GM12878 (cell line): Measurements from ENCODE around the gene GLB1L3. TPM values are rescaled to one million over a fixed set of nuclear protein-coding genes. Genes with fewer than 3 reads are reported as not detected.
A peak's percentile ranks its signal among the peaks of the same experiment; 100 is the strongest.

Experiments used
- ATAC-seq: fragments of 200-7000 bp; cut with Tn5 transposase; 3 replicates; pipeline ENCODE4 v1.9.1; 2020; ENCODE audit warnings: mild to moderate bottlenecking, moderate library complexity
- BruUV-seq: library from RNA; stranded (reverse); fragments of 400-500 nt; replicated peaks from 2 replicates; lab custom pipeline; 2021; lab: Mats Ljungman, UMichigan
- CTCF ChIA-PET: fragments of 300-600 bp; sonication (Branson Sonifier 250); formaldehyde crosslinking; extraction: SDS; loops from one replicate; lab custom pipeline; 2021; ENCODE audit warnings: inconsistent platforms; lab: Yijun Ruan, JAX
- POLR2A ChIA-PET: fragments of 350-600 bp; formaldehyde crosslinking; extraction: SDS; loops from one replicate; lab custom pipeline; 2021; ENCODE audit warnings: inconsistent platforms; lab: Charles Lee
- RAD21 ChIA-PET: fragments of 300-600 bp; sonication (Branson Sonifier 250); formaldehyde crosslinking; loops from one replicate; lab custom pipeline; 2023; ENCODE audit warnings: antibody characterized with exemption; ENCODE audit not compliant: unreplicated experiment; lab: Charles Lee
- SMC1A ChIA-PET: fragments of 300-600 bp; sonication (Branson Sonifier 250); formaldehyde crosslinking; loops from one replicate; lab custom pipeline; 2023; ENCODE audit not compliant: unreplicated experiment, uncharacterized antibody; lab: Charles Lee
- DNase-seq: peaks from one replicate; pipeline ENCODE4 v3.0.0-alpha.2; 2011; ENCODE audit warnings: low read depth, low spot score
- FAIRE-seq: peaks from 3 replicates; lab custom pipeline; 2011; peaks lifted over from hg19 to GRCh38; lab: Jason Lieb, UNC
- H2AFZ ChIP-seq: 2 replicates; pipeline ENCODE4 v1.6.0; 2011; ENCODE audit warnings: low read depth, low read length, control low read depth; ENCODE audit not compliant: control insufficient read depth
- H3K27ac ChIP-seq: 2 replicates; pipeline ENCODE4 v1.5.1; 2011; ENCODE audit warnings: control low read depth; ENCODE audit not compliant: control insufficient read depth, insufficient read depth
- H3K27me3 ChIP-seq, 2 experiments: replicated peaks in 1 of 2; 2 replicates each; pipeline versions ENCODE4 v1.6.0 to v1.6.1; 2011; ENCODE audit warnings: low read length in 1 of 2; ENCODE audit not compliant: control insufficient read depth in 2 of 2, insufficient read depth in 2 of 2
- H3K36me3 ChIP-seq, 2 experiments: 2 replicates each; pipeline ENCODE4 v1.5.1; 2011; ENCODE audit warnings: low read length in 1 of 2; ENCODE audit not compliant: control insufficient read depth in 2 of 2, insufficient read depth in 2 of 2
- H3K4me1 ChIP-seq: 2 replicates; pipeline ENCODE4 v1.6.1; 2011; ENCODE audit warnings: mild to moderate bottlenecking, low read length, moderate library complexity, mixed read lengths; ENCODE audit not compliant: control insufficient read depth, insufficient read depth
- H3K4me2 ChIP-seq: 2 replicates; pipeline ENCODE4 v1.6.0; 2011; ENCODE audit warnings: control low read depth; ENCODE audit not compliant: control insufficient read depth, insufficient read depth
- H3K4me3 ChIP-seq: fragments of 200-600 bp; sonication (generic); 2 replicates; pipeline ENCODE4 v1.5.1; 2016
- H3K79me2 ChIP-seq: 2 replicates; pipeline ENCODE4 v1.6.0; 2011; ENCODE audit warnings: low read length; ENCODE audit not compliant: control insufficient read depth, insufficient read depth
- H3K9ac ChIP-seq: 2 replicates; pipeline ENCODE4 v1.8.0; 2011; ENCODE audit warnings: low read length, control low read depth, mixed read lengths; ENCODE audit not compliant: control insufficient read depth, insufficient read depth
- H3K9me3 ChIP-seq: replicated peaks from 3 replicates; pipeline ENCODE4 v1.5.1; 2011; ENCODE audit warnings: mild to moderate bottlenecking, low read length; ENCODE audit not compliant: control insufficient read depth, insufficient read depth
- H4K20me1 ChIP-seq: 2 replicates; pipeline ENCODE4 v1.6.0; 2011; ENCODE audit not compliant: control insufficient read depth, insufficient read depth
- ETV6 ChIP-seq, 2 experiments: fragments of 450-650 bp in 1 of 2; IDR thresholded peaks in 1 of 2; conservative IDR thresholded peaks in 1 of 2; 2 replicates each; pipeline ENCODE4 v1.6.1; 2014; ENCODE audit warnings: antibody characterized with exemption in 1 of 2, borderline replicate concordance in 1 of 2, low read depth in 1 of 2, mild to moderate bottlenecking in 1 of 2, moderate library complexity in 1 of 2
- FOS ChIP-seq: IDR thresholded peaks from 3 replicates; pipeline ENCODE4 v1.6.1; 2011; ENCODE audit warnings: borderline replicate concordance; ENCODE audit not compliant: insufficient read length; ENCODE audit errors: extremely low read depth
- HCFC1 ChIP-seq: fragments of 150-350 bp; IDR thresholded peaks from 2 replicates; pipeline ENCODE4 v1.6.1; 2014; ENCODE audit warnings: low read length
- HDGF ChIP-seq: fragments of 450-650 bp; IDR thresholded peaks from 2 replicates; pipeline ENCODE4 v1.6.1; 2016; ENCODE audit warnings: antibody characterized with exemption
- NBN ChIP-seq: fragments of 450-650 bp; IDR thresholded peaks from 2 replicates; pipeline ENCODE4 v1.6.1; 2016
- POLR2AphosphoS5 ChIP-seq: IDR thresholded peaks from 2 replicates; pipeline ENCODE4 v1.6.1; 2011; ENCODE audit warnings: mild to moderate bottlenecking, low read length, inconsistent platforms
- SREBF1 ChIP-seq: IDR thresholded peaks from 2 replicates; pipeline ENCODE4 v1.6.1; 2012; ENCODE audit warnings: mild to moderate bottlenecking, low read length
- STAT3 ChIP-seq: IDR thresholded peaks from 2 replicates; pipeline ENCODE4 v1.6.1; 2011; ENCODE audit warnings: low read depth, low read length, improper control_type of control experiment
- TCF12 ChIP-seq: IDR thresholded peaks from 2 replicates; pipeline ENCODE4 v1.6.1; 2011; ENCODE audit warnings: low read depth, mild to moderate bottlenecking, low read length
- TCF7 ChIP-seq: IDR thresholded peaks from 2 replicates; pipeline ENCODE4 v1.6.1; 2014; ENCODE audit warnings: antibody characterized with exemption, borderline replicate concordance
- ZNF622 ChIP-seq: fragments of 450-650 bp; IDR thresholded peaks from 2 replicates; pipeline ENCODE4 v1.6.1; 2017; ENCODE audit warnings: mild to moderate bottlenecking, inconsistent platforms
- ZSCAN29 ChIP-seq: fragments of 450-650 bp; IDR thresholded peaks from 2 replicates; pipeline ENCODE4 v1.6.1; 2017; ENCODE audit warnings: mild to moderate bottlenecking, moderate library complexity
- WGBS: methylation state at CpG from one replicate; pipeline ENCODE4 v1.1.6; 2016; ENCODE audit warnings: low lambda C conversion rate; ENCODE audit not compliant: insufficient replicate concordance, insufficient coverage; ENCODE audit errors: missing lambda C conversion rate; 5-methylcytosine and 5-hydroxymethylcytosine counted together
- in situ Hi-C: fragments of 300-500 bp; cut with MboI; formaldehyde crosslinking; loops from 9 replicates; pipeline ENCODE4 v1.14.3; 2018; ENCODE audit warnings: mixed read lengths
- intact Hi-C: fragments of 100-400 bp; cut with micrococcal nuclease; formaldehyde crosslinking; loops from one replicate; pipeline ENCODE4 v1.14.2; 2022; ENCODE audit not compliant: unreplicated experiment
- polyA plus RNA-seq, 11 experiments: library from polyadenylated mRNA; depleted of rRNA in 4 of 11; unstranded in 6 of 11; stranded (reverse) in 5 of 11; fragments of >200 nt; fragmentation: Nextera tagmentation in 4 of 11; fragmentation: Illumina TruSeq in 1 of 11; extraction: Ambion mirVana in 4 of 11; extraction: Trizol in 1 of 11; gene quantifications; 1 replicate in 1 of 11; 2 replicates in 10 of 11; pipeline versions ENCODE4 v1.2.1 to v1.2.3, GENCODE V29; 2011 to 2016; ENCODE audit warnings: inconsistent platforms in 2 of 11, missing spikeins in 2 of 11, low read depth in 1 of 11
- total RNA-seq, 4 experiments: library from RNA; depleted of rRNA in 3 of 4; stranded (reverse); fragments of >200 nt in 3 of 4; fragmentation: Illumina TruSeq in 1 of 4; extraction: Trizol in 1 of 4; gene quantifications; 2 replicates each; pipeline versions ENCODE4 v1.2.1 to v1.2.3, GENCODE V29; 2013 to 2021
- TF ChIP-seq, protein P1 (sequence below): fragments of 450-650 bp; IDR thresholded peaks from 2 replicates; pipeline ENCODE4 v1.6.1; 2017; ENCODE audit warnings: borderline replicate concordance
- TF ChIP-seq, protein P2 (sequence below): fragments of 450-650 bp; IDR thresholded peaks from 2 replicates; pipeline ENCODE4 v1.6.1; 2017; ENCODE audit warnings: mild to moderate bottlenecking, moderate library complexity
- TF ChIP-seq, protein P3 (sequence below): fragments of 450-650 bp; IDR thresholded peaks from 2 replicates; pipeline ENCODE4 v1.6.1; 2016; ENCODE audit warnings: mild to moderate bottlenecking, moderate library complexity, borderline replicate concordance

The GLB1L3 gene
- total and polyA plus RNA-seq, 10 of the 15 experiments (the other 5 are each of a cell fraction or from before 2014, with no cell fraction given), result 0.53 to 2.9 (median 1.9) TPM; not detected in 1

DNA sequence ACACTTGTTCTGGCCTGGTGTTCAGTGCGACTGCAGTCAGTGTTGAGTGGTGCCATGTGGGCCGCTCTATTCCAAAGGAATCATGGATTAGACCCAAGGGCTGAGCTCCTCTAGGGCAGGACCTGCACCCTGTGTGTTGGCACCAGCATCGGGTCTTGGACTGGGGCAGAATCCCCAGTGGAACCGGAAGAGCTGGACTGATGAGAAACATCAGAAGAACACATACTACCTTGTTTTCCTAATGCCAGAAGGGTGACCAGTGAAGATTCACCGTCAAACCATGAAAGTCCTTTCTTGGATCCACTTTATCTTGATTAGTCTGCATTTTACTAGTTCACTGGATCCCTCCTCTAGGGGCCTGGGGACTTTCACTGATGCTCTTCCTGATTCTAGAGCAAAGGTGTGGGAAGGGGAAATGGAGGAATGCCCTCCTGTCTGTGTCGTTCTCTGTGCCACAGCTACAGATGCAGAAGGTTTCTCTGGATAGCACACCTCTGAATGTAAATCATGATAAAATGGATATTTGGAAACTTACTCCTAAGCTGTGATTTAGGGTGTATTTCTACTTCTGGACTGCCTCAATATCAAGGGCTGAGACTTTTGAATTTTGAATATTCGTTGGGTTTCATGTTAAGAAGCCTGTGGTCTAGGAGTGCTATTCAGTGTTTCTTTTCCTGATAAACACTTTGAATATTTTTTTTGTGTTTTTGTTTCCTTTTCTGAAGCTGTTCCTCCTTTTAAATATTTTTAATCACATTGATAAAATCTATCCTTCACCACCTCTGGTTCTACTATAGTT, 11.0 kb upstream of the GLB1L3 start:
- Histone ChIP-seq H2AFZ (no peak overlapping the region), H3K4me1 (peaks cover 3% of the 10 kb centered on the region), H3K9me3 (no peaks in the 10 kb centered on the region), H3K4me2 (no peak overlapping the region), H3K4me3 (no peak overlapping the region), H3K79me2 (no peaks in the 10 kb centered on the region), H3K27ac (no peak overlapping the region), H3K36me3 (peaks cover 0 to 3% of the 10 kb centered on the region in 2 experiments; a peak in 1 of 4 replicates), H3K9ac (no peak overlapping the region), H3K27me3 (no peaks in the 10 kb centered on the region), H4K20me1 (no peaks in the 10 kb centered on the region)
- SMC1A ChIA-PET, result interaction anchor here (0.5 to 1.0 kb wide), 2 partner anchors 77 to 147 kb away, joined by 3 read pairs; no protein-coding TSS in a partner anchor
- RAD21 ChIA-PET, result no interaction called here
- FAIRE-seq, result no peak
- POLR2A ChIA-PET, result no interaction called here
- CTCF ChIA-PET, result interaction anchor here (1.5 kb wide), 1 partner anchor 60 kb away, joined by 4 read pairs; no protein-coding TSS in a partner anchor
- 91% methylated on average over 7 of the region's 7 CpGs for WGBS
- intact Hi-C loops (no loop called here), in situ Hi-C loops (no loop called here)
- ATAC-seq, result no peak
- BruUV-seq, result TSS peak; percentile 47
- no peak for DNase-seq
- no peak for TF ChIP-seq ZSCAN29
- TF ChIP-seq TCF12, result no peak
- no peak for TF ChIP-seq POLR2AphosphoS5
- TF ChIP-seq FOS, result no peak
- TF ChIP-seq, protein P1, sequence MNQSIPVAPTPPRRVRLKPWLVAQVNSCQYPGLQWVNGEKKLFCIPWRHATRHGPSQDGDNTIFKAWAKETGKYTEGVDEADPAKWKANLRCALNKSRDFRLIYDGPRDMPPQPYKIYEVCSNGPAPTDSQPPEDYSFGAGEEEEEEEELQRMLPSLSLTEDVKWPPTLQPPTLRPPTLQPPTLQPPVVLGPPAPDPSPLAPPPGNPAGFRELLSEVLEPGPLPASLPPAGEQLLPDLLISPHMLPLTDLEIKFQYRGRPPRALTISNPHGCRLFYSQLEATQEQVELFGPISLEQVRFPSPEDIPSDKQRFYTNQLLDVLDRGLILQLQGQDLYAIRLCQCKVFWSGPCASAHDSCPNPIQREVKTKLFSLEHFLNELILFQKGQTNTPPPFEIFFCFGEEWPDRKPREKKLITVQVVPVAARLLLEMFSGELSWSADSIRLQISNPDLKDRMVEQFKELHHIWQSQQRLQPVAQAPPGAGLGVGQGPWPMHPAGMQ, result no peak
- TF ChIP-seq TCF7, result no peak
- TF ChIP-seq NBN, result no peak
- TF ChIP-seq ETV6 (conservative IDR thresholded peaks at IDR 0.05 in 1 of 2, IDR thresholded peaks at IDR 0.05 in 1 of 2; ENCODE audit: borderline replicate concordance in 1 of 2, low read depth in 1 of 2), result no peak
- TF ChIP-seq, protein P2, sequence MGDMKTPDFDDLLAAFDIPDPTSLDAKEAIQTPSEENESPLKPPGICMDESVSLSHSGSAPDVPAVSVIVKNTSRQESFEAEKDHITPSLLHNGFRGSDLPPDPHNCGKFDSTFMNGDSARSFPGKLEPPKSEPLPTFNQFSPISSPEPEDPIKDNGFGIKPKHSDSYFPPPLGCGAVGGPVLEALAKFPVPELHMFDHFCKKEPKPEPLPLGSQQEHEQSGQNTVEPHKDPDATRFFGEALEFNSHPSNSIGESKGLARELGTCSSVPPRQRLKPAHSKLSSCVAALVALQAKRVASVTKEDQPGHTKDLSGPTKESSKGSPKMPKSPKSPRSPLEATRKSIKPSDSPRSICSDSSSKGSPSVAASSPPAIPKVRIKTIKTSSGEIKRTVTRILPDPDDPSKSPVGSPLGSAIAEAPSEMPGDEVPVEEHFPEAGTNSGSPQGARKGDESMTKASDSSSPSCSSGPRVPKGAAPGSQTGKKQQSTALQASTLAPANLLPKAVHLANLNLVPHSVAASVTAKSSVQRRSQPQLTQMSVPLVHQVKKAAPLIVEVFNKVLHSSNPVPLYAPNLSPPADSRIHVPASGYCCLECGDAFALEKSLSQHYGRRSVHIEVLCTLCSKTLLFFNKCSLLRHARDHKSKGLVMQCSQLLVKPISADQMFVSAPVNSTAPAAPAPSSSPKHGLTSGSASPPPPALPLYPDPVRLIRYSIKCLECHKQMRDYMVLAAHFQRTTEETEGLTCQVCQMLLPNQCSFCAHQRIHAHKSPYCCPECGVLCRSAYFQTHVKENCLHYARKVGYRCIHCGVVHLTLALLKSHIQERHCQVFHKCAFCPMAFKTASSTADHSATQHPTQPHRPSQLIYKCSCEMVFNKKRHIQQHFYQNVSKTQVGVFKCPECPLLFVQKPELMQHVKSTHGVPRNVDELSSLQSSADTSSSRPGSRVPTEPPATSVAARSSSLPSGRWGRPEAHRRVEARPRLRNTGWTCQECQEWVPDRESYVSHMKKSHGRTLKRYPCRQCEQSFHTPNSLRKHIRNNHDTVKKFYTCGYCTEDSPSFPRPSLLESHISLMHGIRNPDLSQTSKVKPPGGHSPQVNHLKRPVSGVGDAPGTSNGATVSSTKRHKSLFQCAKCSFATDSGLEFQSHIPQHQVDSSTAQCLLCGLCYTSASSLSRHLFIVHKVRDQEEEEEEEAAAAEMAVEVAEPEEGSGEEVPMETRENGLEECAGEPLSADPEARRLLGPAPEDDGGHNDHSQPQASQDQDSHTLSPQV, result no peak
- TF ChIP-seq ZNF622, result no peak
- no peak for TF ChIP-seq STAT3
- TF ChIP-seq SREBF1, result no peak
- TF ChIP-seq HCFC1, result no peak
- TF ChIP-seq, protein P3, sequence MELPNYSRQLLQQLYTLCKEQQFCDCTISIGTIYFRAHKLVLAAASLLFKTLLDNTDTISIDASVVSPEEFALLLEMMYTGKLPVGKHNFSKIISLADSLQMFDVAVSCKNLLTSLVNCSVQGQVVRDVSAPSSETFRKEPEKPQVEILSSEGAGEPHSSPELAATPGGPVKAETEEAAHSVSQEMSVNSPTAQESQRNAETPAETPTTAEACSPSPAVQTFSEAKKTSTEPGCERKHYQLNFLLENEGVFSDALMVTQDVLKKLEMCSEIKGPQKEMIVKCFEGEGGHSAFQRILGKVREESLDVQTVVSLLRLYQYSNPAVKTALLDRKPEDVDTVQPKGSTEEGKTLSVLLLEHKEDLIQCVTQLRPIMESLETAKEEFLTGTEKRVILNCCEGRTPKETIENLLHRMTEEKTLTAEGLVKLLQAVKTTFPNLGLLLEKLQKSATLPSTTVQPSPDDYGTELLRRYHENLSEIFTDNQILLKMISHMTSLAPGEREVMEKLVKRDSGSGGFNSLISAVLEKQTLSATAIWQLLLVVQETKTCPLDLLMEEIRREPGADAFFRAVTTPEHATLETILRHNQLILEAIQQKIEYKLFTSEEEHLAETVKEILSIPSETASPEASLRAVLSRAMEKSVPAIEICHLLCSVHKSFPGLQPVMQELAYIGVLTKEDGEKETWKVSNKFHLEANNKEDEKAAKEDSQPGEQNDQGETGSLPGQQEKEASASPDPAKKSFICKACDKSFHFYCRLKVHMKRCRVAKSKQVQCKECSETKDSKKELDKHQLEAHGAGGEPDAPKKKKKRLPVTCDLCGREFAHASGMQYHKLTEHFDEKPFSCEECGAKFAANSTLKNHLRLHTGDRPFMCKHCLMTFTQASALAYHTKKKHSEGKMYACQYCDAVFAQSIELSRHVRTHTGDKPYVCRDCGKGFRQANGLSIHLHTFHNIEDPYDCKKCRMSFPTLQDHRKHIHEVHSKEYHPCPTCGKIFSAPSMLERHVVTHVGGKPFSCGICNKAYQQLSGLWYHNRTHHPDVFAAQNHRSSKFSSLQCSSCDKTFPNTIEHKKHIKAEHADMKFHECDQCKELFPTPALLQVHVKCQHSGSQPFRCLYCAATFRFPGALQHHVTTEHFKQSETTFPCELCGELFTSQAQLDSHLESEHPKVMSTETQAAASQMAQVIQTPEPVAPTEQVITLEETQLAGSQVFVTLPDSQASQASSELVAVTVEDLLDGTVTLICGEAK, result no peak
- no peak for TF ChIP-seq HDGF
